ENCODE results near the gene MCM10. TPM values are rescaled to one million over a fixed set of nuclear protein-coding genes. Genes with fewer than 3 reads are reported as not detected.

The MCM10 gene
- polyA plus RNA-seq, 1 donor from 2014 or later = 0.63 TPM

- Histone ChIP-seq H3K9me3 (ENCODE audit: low read length) (no peaks in the 10 kb centered on the region), H3K9me2 (ENCODE audit: insufficient read depth, low read length) (no peaks in the 10 kb centered on the region), H3K36me3 (ENCODE audit: insufficient read depth, low read length) (no peaks in the 10 kb centered on the region), H3K9ac (ENCODE audit: low read length) (no peak overlapping the region), H4K20me1 (ENCODE audit: insufficient read depth) (no peaks in the 10 kb centered on the region), H3F3A (ENCODE audit: insufficient read depth, low read length, poor library complexity, severe bottlenecking) (no peaks in the 10 kb centered on the region), H2AFZ (ENCODE audit: low read depth, low read length) (no peak overlapping the region), H3K27ac (ENCODE audit: low read length) (no peak overlapping the region), H3K27me3 (ENCODE audit: insufficient read depth, low read depth, low read length) (no peaks in the 10 kb centered on the region), H3K4me2 (ENCODE audit: low read length) (no peak overlapping the region), H3K4me3 (ENCODE audit: low read length) (no peak overlapping the region), H3K79me2 (replicated peaks; ENCODE audit: insufficient read depth, low read length) (no peaks in the 10 kb centered on the region)
- TF ChIP-seq TAF1 (IDR thresholded peaks at IDR 0.05; ENCODE audit: low read depth) (no peak), POLR2AphosphoS5 (IDR thresholded peaks at IDR 0.05) (no peak)
Observed at GRCh38 chr10:13218878-13219277, 57.5 kb downstream of the MCM10 start.

- Histone ChIP-seq H2AFZ (ENCODE audit: low read depth, low read length) (no peak overlapping the region), H3K9ac (ENCODE audit: low read length) (no peak overlapping the region), H3K9me3 (ENCODE audit: low read length) (no peaks in the 10 kb centered on the region), H3K79me2 (replicated peaks; ENCODE audit: insufficient read depth, low read length) (no peaks in the 10 kb centered on the region), H3F3A (ENCODE audit: insufficient read depth, low read length, poor library complexity, severe bottlenecking) (no peaks in the 10 kb centered on the region), H3K4me3 (ENCODE audit: low read length) (no peak overlapping the region), H3K27ac (ENCODE audit: low read length) (no peak overlapping the region), H3K36me3 (ENCODE audit: insufficient read depth, low read length) (no peaks in the 10 kb centered on the region), H3K27me3 (ENCODE audit: insufficient read depth, low read depth, low read length) (no peaks in the 10 kb centered on the region), H4K20me1 (ENCODE audit: insufficient read depth) (no peaks in the 10 kb centered on the region), H3K4me2 (ENCODE audit: low read length) (no peak overlapping the region), H3K9me2 (ENCODE audit: insufficient read depth, low read length) (no peaks in the 10 kb centered on the region)
- no peak for TF ChIP-seq EZH2 (IDR thresholded peaks at IDR 0.05; ENCODE audit: borderline replicate concordance, insufficient read depth, low read length, poor library complexity, severe bottlenecking)
- TF ChIP-seq EP300 (conservative IDR thresholded peaks at IDR 0.05; ENCODE audit: poor library complexity, severe bottlenecking) = no peak
- no peak for TF ChIP-seq TAF1 (IDR thresholded peaks at IDR 0.05; ENCODE audit: low read depth)
- TF ChIP-seq CTCF (IDR thresholded peaks at IDR 0.05; ENCODE audit: poor library complexity, severe bottlenecking) = no peak
- no peak for TF ChIP-seq MXI1 (conservative IDR thresholded peaks at IDR 0.05; ENCODE audit: poor library complexity, severe bottlenecking)
- TF ChIP-seq POLR2AphosphoS5 (IDR thresholded peaks at IDR 0.05) = no peak
- no peak for TF ChIP-seq SMC3 (conservative IDR thresholded peaks at IDR 0.05; ENCODE audit: poor library complexity)
Observed at GRCh38 chr10:13219685-13220670, 58.6 kb downstream of the MCM10 start.

GRCh38 chr10:13221572-13221971 lies 60.2 kb downstream of the MCM10 start:
- Histone ChIP-seq H3K9ac (ENCODE audit: low read length) (no peak overlapping the region), H3K36me3 (ENCODE audit: insufficient read depth, low read length) (no peaks in the 10 kb centered on the region), H3K27ac (ENCODE audit: low read length) (no peak overlapping the region), H3F3A (ENCODE audit: insufficient read depth, low read length, poor library complexity, severe bottlenecking) (no peaks in the 10 kb centered on the region), H2AFZ (ENCODE audit: low read depth, low read length) (no peak overlapping the region), H3K79me2 (replicated peaks; ENCODE audit: insufficient read depth, low read length) (no peaks in the 10 kb centered on the region), H3K27me3 (ENCODE audit: insufficient read depth, low read depth, low read length) (no peaks in the 10 kb centered on the region), H4K20me1 (ENCODE audit: insufficient read depth) (no peaks in the 10 kb centered on the region), H3K4me2 (ENCODE audit: low read length) (no peak overlapping the region), H3K9me3 (ENCODE audit: low read length) (no peaks in the 10 kb centered on the region), H3K4me3 (ENCODE audit: low read length) (no peak overlapping the region), H3K9me2 (ENCODE audit: insufficient read depth, low read length) (no peaks in the 10 kb centered on the region)
- no peak for TF ChIP-seq EP300 (conservative IDR thresholded peaks at IDR 0.05; ENCODE audit: poor library complexity, severe bottlenecking)
- TF ChIP-seq MXI1 (conservative IDR thresholded peaks at IDR 0.05; ENCODE audit: poor library complexity, severe bottlenecking) = no peak
- no peak for TF ChIP-seq TAF1 (IDR thresholded peaks at IDR 0.05; ENCODE audit: low read depth)
- no peak for TF ChIP-seq SMC3 (conservative IDR thresholded peaks at IDR 0.05; ENCODE audit: poor library complexity)
- TF ChIP-seq CTCF (IDR thresholded peaks at IDR 0.05; ENCODE audit: poor library complexity, severe bottlenecking) = no peak
- TF ChIP-seq POLR2AphosphoS5 (IDR thresholded peaks at IDR 0.05) = no peak
- no peak for TF ChIP-seq EZH2 (IDR thresholded peaks at IDR 0.05; ENCODE audit: borderline replicate concordance, insufficient read depth, low read length, poor library complexity, severe bottlenecking)
- no peak for TF ChIP-seq RAD21 (conservative IDR thresholded peaks at IDR 0.05)
- TF ChIP-seq REST (IDR thresholded peaks at IDR 0.05; ENCODE audit: borderline replicate concordance) = no peak

All from neural cell (in vitro differentiated cells).